Thyroid gland (tissue), 4 donors: ENCODE measurements around the gene ZNF79.

ENCODE experiments used
- CTCF ChIP-seq, 6 experiments: fragments of 200-600 bp in 3 of 6; fragments of 450-650 bp in 3 of 6; sonication (generic) in 3 of 6; IDR thresholded peaks; one replicate each; pipeline ENCODE4 v1.5.1; 2016 to 2019; ENCODE audit warnings: antibody characterized with exemption in 6 of 6, mild to moderate bottlenecking in 2 of 6, inconsistent platforms in 1 of 6, moderate library complexity in 1 of 6
- POLR2A ChIP-seq, 2 donors: fragments of 450-650 bp; IDR thresholded peaks; one replicate each; pipeline ENCODE4 v1.6.1; 2017; ENCODE audit warnings: antibody characterized with exemption in 2 of 2, mild to moderate bottlenecking in 2 of 2, moderate library complexity in 1 of 2

GRCh38 chr9:127444921-127445850 lies 21.0 kb downstream of the ZNF79 start:
- no peak for TF ChIP-seq POLR2A (IDR thresholded peaks at IDR 0.05)
- no peak for TF ChIP-seq CTCF (IDR thresholded peaks at IDR 0.05)
